Measurements from ENCODE around the gene PRPSAP1. TPM values are rescaled to one million over a fixed set of nuclear protein-coding genes. Genes with fewer than 3 reads are reported as not detected.
"Not testable (repeated sequence)": the region's sequence is repeated elsewhere in the genome, so short reads cannot be mapped to it uniquely, and the experiment has no call there.

The PRPSAP1 gene
- polyA plus RNA-seq, 1 donor = 36.3 TPM

- DNase-seq = not testable (repeated sequence)
Observed at GRCh38 chr17:76359776-76360175, 6.1 kb upstream of the PRPSAP1 start.

DNA sequence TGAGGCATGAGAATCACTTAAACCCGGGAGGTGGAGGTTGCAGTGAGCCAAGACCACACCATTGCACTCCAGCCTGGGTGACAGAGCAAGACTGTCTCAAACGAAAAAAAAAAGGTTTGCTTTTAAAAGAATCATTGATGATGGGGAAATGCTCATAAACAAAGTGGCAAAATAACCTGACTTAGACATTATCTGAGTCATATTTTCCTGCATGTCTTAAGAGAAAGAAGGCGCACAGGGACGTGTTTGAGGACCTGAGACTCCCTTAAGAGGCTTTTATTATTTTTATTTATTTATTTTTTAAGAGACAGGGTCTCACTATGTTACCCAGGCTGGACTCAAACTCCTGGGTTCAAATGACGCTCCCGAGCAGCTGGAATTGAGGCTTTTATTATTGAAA, 5.7 kb upstream of the PRPSAP1 start:
- DNase-seq = no peak

DNA sequence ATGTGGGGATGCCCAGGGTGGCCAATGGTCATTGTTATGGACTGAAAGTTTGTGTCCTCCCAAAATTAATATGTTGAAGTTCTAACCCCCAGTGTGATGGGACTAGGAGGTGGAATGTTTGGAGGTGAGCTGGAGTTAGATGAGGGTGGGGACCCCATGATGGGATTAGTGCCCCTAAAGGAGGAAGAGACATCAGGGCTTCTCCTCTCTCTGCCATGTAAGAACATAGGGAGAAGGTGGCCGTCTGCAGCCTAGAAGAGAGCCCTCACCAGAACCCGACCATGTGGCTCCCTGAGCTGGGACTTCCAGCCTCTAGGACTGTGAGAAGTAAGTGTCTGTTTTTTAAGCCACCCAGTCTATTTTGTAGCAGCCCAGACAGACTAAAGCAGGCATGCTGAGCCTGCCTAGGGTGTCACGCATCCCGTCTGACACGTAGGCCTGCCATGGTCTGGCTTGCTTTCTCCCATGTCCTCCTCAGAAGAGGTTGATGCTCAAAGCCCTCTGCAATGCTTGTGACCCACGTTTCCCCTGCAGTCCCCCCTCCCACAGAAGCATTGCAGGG, 4.0 kb upstream of the PRPSAP1 start:
- DNase-seq = no peak

DNA sequence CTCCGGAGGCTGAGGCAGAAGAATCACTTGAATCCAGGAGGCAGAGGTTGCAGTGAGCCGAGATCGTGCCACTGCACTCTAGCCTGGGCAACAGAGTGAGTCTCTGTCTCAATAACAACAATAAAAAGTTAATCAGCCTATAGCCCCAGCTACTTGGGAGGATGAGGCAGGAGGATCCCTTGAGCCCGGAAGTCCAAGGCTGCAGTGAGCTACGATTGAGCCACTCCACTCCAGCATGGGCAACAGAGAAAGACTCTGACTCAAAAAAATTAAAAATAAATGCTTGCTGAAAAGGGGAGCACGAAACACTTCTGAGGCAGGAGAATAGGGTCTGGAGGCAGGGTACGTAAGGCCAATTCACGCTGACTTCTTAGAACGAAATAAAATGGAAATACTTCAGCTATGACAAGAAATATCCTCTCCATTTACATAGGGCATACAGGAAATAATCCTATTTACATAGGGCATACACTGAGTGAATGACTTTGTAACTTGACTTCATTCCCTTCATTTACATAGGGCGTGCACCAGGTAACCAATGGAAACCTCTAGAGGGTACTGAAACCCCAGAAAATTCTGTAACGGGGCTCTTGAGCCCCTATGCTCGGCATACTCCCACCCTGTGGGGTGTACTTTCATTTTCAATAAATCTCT, 3.2 kb upstream of the PRPSAP1 start:
- DNase-seq = no peak

GRCh38 chr17:76354747-76355310, 1.1 kb upstream of the PRPSAP1 start:
- DNase-seq = no peak

GRCh38 chr17:76354317-76354729, 607 bp upstream of the PRPSAP1 start:
- DNase-seq = no peak

GRCh38 chr17:76353004-76353598, 615 bp downstream of the PRPSAP1 start:
- no peak for DNase-seq

- no peak for DNase-seq
Observed at GRCh38 chr17:76351526-76352071, 2.1 kb downstream of the PRPSAP1 start.

DNA sequence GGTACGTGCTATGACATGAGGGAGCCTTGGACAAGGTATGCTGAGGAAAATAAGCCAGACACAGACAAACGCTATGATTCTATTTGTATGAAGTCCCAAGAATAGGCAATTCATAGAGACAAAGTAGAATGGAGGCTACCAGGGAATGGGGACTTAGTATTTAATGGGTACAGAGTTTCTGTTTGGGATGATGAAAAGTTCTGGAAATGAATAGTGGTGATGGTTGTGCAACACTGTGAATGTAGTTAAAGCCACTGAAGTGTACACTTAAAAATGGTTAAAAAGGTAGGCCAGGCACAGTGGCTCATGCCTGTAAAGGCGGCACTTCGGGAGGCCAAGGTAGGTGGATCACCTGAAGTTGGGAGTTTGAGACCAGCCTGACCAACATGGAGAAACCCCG, 3.3 kb downstream of the PRPSAP1 start:
- no peak for DNase-seq

DNA sequence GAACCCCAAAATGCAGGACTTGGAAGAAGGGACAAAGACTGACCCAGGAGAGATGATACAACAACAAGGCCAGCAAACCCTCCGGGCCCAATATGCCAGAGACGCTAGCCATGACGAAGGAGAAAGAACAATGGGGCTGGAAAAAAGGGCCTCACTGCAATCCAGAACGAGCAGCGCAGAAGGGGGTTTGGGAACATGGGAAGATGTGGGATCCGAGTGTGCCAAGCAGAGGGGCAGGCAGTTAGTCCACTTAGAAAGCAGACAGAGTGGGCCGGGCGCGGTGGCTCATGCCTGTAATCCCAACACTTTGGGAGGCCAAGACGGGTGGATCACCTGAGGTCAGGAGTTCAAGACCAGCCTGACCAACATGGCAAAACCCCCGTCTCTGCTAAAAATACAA, 6.8 kb downstream of the PRPSAP1 start:
- DNase-seq = not testable (repeated sequence)

- DNase-seq = no peak
Observed at GRCh38 chr17:76345377-76345974, 8.2 kb downstream of the PRPSAP1 start.

GRCh38 chr17:76343106-76343505, 10.6 kb downstream of the PRPSAP1 start:
- DNase-seq = no peak

DNA sequence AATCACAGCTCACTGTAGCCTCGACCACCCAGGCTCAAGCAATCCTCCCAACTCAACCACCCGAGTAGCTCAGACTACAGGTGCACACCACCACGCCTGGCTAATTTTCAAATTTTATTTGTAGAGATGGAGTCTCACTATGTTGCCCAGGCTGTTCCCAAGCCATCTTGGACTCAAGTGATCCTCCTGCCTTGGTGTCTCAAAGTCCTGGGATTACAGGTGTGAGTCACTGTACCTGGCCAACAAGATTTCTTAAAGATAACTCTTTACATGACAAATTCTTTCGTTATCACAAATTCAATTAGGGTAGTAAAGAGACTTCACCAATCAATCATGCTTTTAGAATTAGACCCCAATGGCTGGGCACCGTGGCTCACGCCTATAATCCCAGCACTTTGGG, 12.4 kb downstream of the PRPSAP1 start:
- no peak for DNase-seq

DNA sequence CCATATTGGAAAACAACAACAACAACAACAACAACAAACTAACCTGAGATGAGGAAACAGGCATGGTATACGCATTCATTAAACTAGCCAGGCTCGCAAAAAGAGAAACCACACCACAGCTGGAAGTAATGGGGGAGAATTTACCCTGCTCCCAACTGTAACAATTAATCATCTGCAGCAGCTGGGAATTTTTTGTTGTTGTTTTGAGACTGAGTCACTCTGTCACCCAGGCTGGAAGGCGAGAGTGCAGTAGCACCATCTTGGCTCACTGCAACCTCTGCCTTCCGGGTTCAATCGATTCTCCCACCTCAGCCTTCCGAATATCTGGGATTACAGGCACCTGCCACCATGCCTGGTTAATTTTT, 16.3 kb downstream of the PRPSAP1 start:
- no peak for DNase-seq

GRCh38 chr17:76336756-76337412, 16.8 kb downstream of the PRPSAP1 start:
- DNase-seq = no peak

DNA sequence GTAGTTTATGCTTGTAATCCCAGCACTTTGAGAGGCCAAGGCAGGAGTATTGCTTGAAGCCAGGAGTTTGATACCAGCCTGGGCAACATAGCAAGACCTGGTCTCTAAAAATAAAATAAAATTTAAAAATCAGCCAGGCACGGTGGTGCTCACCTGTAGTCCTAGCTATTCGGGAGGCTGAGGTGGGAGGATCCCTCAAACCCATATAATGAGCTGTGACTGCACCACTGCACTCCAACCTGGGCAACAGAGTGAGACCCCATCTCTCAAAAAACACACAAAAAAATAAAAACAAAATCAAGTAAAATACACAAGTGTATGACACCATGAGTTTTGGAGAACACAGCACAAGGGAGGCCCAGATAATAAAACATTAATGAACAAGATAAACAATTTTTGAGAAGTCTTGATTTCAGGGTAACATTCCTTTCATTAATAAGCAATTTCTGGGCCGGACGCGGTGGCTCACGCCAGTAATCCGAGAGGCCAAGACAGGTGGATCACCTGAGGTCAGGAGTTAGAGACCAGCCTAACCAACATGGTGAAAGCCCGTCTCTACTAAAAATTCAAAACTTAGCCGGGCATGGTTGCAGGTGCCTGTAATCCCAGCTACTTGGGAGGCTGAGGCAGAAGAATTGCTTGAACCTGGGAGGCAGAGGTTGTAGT, 17.9 kb downstream of the PRPSAP1 start:
- DNase-seq = no peak

DNA sequence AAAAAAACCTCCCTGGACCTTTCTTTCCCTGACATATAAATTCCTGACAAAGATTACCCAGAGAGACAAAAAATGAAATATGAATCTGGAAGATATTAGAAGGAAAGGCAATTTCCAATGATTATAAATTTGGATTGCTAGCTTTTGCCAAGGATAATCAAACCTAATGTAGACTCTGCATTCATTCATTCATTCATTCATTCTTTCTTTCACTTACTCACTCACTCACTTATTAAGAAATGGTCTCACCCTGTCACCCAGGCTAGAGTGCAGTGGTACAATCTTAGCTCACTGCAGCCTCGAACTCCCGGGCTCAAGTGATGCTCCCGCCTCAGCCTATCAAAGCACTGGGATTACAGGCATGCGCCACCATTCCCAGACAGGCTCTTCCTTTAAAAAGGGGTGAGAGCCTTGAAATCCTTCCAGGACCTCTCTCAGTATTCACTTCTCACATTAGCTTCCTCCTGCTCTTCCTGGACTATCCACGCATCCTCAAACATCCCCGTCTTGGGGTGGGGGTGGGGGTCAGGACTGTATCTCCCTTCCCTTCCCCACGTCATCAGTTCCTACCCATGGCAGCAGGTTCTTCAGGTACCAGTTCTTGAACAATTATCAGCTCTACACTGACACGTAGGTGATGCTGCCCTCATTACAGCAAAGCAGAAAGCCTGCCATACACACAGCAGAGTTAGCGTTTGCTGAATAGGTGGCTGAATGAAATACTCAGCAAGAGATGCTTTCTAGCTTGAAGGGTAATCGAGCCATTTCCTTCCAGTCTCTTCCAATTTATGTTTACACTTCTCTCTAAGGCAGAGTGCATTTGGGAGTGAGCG, 19.8 kb downstream of the PRPSAP1 start:
- no peak for DNase-seq

- DNase-seq = no peak
Observed at GRCh38 chr17:76331083-76331482, 22.6 kb downstream of the PRPSAP1 start.

DNA sequence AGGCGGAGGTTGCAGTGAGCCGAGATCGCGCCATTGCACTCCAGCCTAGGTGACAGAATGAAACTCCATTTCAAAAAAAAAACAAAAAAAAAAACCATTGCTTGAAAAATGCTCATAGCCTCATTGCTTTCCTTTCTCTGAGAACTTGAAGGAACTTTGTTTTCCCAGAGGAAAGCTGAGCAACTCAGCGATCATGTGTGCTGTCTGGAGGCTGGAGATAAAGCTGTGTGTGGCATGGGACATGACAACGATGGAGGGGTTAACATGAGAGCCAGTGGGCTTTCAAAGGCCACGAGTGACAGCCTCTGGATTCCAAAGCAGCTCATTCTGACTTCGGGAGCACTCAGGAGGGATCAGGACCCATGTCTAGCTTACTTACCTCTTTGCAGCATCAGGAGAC, 24.1 kb downstream of the PRPSAP1 start:
- DNase-seq = no peak

DNA sequence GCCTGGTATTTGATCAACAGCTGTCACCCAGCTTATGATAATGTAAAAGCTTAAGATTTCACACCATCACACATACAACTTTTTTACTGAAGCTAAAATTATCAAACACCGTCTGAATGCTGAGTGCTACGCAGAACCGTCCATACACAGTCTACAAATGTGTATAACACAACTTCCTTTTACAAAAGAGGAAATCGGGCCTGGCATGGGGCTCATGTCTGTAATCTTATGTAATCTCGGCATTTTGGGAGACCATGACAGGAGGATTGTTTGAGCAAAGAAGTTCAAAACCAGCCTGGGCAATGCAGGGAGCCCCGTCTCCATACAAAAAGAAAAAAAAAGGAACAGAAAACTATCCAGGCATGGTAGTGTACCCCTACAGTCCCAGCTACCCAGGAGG, 26.0 kb downstream of the PRPSAP1 start:
- DNase-seq = no peak

DNA sequence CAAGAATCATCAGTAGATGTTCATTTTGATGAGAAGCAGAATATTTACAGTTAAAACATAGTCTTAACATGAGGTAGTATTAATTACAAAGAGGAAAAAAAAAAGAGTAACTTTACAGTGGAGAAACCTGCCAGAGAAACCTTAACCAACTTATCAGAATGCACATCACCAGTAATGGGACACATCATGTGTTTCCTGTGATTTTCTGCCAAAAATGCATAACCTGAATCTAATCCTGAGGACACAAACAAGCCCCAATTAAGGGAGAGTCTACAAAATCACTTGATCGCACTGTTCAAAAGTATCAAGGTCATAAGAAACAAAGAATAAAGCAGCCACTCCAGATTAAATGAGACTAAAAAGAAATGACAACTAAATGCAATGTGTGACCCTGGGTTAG, 27.4 kb downstream of the PRPSAP1 start:
- DNase-seq = no peak

Data from hindlimb muscle (tissue), 1 donor.